KOPT-K1 (cell line): ENCODE results near the gene PGAP2.

Experiments used
- H3K27ac ChIP-seq: fragments of 200-600 bp; sonication (generic); 2 replicates; pipeline ENCODE4 v1.5.1; 2016; ENCODE audit warnings: antibody characterized with exemption, mild to moderate bottlenecking, low read depth, low read length; ENCODE audit not compliant: poor library complexity, severe bottlenecking
- H3K36me3 ChIP-seq: fragments of 200-600 bp; sonication (generic); 2 replicates; pipeline ENCODE4 v1.5.1; 2017; ENCODE audit warnings: antibody characterized with exemption, mild to moderate bottlenecking, low read length, moderate library complexity; ENCODE audit not compliant: insufficient read depth
- H3K9me3 ChIP-seq: fragments of 200-600 bp; sonication (generic); 2 replicates; pipeline ENCODE4 v1.5.1; 2017; ENCODE audit warnings: antibody characterized with exemption, low read length, mild to moderate bottlenecking; ENCODE audit not compliant: insufficient read depth, poor library complexity, severe bottlenecking

PGAP2 gene

GRCh38 chr11:3867209-3868091, 59.1 kb downstream of the PGAP2 start:
- Histone ChIP-seq H3K27ac (peak overlapping the region; percentile 58), H3K9me3 (no peaks in the 10 kb centered on the region), H3K36me3 (no peaks in the 10 kb centered on the region)

GRCh38 chr11:3873712-3874349, 65.5 kb downstream of the PGAP2 start:
- Histone ChIP-seq H3K36me3 (no peaks in the 10 kb centered on the region), H3K27ac (no peak overlapping the region), H3K9me3 (no peaks in the 10 kb centered on the region)
